NCI-H2081 treated with DMSO at 0.1 percent for 48 hours (cell line): ENCODE results near the gene NPDC1.

Experiments used
- DNase-seq: peaks from one replicate; lab custom pipeline; 2025; lab: John Stamatoyannopoulos, UW

The NPDC1 gene

DNA sequence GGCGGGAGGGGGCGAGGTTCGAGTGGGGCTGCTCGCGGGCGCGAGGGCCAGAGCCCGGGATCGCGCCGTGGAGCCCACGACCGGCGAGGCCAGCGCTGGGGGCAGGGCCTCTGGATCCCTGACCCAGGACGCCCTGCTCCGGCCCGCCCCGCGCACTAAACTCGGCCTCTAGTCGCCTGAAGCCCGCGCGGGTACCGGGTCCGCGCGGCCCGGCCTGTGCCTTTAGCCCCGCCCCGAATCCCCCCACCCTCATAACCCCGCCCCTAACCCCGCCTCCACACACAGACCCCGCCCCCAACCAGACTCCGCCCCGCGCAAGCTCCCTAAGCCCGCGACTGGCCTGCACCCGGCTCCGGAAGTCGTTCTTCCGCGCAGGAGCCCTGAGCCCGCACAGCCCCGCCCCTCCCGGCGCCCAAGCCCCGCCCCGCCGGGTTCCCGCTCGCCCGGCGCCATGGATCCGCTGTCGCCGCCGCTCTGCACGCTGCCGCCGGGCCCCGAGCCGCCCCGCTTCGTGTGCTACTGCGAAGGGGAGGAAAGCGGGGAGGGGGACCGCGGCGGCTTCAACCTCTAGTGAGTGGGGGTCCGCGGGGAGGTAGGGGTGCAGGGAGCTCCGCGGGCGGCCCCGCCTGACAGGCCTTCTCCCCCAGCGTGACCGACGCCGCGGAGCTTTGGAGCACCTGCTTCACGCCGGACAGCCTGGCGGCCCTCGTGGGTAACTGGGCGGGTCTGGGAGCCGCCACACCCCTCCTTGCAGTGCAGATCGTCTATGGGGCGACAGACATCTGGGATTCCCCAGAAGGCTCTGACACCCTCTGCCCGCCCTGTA lies 53.8 kb downstream of the NPDC1 start, which contains the start of gene PAXX:
Gene PAXX (plus strand): TSS at position 430 of the 826 bp plus-strand sequence. CDS start 22 bp downstream, at position 452.
- DNase-seq: no peak

DNA sequence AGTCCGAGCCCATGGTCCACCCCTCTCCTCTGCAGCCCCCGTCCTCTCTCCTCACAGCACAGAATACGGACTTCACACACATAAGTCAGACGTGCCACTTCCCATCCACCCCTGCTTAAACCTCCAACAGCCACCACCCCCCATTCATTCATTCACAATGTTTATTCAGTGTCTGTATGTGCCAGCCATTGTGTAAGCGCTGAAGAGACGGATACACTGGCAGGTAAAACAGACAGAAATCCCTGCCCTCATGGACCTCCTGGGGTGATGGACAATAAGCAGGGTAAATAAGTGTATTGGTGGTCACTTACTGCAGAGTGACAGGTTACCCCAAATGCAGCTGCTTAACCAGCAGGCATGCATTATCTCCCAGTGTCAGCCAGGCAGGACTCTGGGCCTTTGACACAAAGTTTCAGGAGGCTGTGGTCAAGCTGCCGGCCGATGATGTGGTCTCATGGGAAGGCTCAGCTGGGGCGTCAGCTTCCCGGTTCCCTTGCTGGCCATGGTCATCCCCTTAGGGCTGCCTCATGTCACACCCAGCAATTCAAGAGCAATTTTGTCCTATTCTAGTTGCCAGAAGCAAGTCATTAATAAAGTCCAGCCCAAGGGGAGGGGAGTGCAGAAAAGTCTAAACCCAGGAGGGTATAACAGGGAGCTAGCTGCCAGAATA lies 55.6 kb downstream of the NPDC1 start:
- no peak for DNase-seq
